ENCODE measurements around the gene R3HDM4.

GRCh38 chr19:870963-871401, 42.0 kb downstream of the R3HDM4 start:
- TF ChIP-seq CTCF (IDR thresholded peaks at IDR 0.05; ENCODE audit: insufficient read depth, low read length) (no peak), POLR2AphosphoS5 (IDR thresholded peaks at IDR 0.05; ENCODE audit: low read depth) (no peak), REST (IDR thresholded peaks at IDR 0.05; ENCODE audit: insufficient replicate concordance, low read depth) (no peak), GABPA (IDR thresholded peaks at IDR 0.05; ENCODE audit: low read depth) (no peak)

All from HL-60 (cell line).